NCI-H1092 (cell line): ENCODE results near the gene ACP2.

Experiments
- DNase-seq: peaks from one replicate; lab custom pipeline; 2025; lab: John Stamatoyannopoulos, UW

ACP2 gene

DNA sequence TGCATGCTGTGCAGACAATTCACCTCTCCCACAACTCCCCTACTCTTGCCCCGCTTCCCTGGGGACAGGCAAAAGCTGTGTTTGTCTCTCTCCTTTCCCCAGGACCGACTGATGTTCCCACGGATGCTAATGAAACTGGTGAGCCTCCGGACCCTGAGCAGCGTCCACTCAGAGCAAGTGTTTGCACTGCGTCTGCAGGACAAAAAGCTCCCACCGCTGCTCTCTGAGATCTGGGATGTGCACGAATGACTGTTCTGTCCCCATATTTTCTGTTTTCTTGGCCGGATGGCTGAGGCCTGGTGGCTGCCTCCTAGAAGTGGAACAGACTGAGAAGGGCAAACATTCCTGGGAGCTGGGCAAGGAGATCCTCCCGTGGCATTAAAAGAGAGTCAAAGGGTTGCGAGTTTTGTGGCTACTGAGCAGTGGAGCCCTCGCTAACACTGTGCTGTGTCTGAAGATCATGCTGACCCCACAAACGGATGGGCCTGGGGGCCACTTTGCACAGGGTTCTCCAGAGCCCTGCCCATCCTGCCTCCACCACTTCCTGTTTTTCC lies 19.9 kb upstream of the ACP2 start:
- DNase-seq: no peak

- no peak for DNase-seq
Measured at GRCh38 chr11:47267876-47268275, 19.3 kb upstream of the ACP2 start.

GRCh38 chr11:47264521-47264920 lies 15.9 kb upstream of the ACP2 start:
- DNase-seq: no peak

DNA sequence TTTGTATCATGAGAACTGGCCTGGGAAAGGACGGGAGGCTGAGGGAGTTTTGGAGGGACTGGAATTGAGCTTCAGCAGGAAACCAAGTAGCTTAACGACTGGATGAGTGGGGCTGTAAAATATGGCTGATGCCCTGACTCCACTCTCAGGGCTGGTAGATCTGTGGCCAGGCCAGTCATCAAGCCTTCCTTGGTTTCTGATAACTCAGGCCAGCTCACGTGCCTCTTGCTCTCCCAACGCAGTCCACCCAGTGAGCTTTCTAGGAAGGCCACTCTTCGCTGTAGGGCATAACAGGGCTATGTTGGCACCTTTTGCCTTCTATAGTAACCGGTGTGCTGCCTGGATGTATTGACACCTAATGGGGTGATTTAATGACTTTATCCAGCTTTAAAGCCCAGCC lies 15.5 kb upstream of the ACP2 start:
- no peak for DNase-seq

DNA sequence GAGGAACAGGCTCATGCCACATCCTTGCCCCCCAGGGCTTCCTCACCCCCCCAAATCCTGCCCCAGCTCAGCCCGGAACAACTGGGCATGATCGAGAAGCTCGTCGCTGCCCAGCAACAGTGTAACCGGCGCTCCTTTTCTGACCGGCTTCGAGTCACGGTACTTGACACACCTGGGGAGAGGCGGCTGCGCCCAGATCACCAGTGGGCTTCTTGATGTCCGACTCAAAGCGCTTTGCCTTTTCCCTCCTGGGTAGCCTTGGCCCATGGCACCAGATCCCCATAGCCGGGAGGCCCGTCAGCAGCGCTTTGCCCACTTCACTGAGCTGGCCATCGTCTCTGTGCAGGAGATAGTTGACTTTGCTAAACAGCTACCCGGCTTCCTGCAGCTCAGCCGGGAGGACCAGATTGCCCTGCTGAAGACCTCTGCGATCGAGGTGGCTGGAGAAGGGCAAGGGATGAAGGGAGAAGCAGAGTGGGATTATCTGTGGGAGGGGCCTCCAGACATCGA lies 12.7 kb upstream of the ACP2 start:
- no peak for DNase-seq

GRCh38 chr11:47260366-47260765 lies 11.8 kb upstream of the ACP2 start:
- DNase-seq: no peak

- DNase-seq: no peak
Measured at GRCh38 chr11:47259232-47259977, 10.8 kb upstream of the ACP2 start.

DNA sequence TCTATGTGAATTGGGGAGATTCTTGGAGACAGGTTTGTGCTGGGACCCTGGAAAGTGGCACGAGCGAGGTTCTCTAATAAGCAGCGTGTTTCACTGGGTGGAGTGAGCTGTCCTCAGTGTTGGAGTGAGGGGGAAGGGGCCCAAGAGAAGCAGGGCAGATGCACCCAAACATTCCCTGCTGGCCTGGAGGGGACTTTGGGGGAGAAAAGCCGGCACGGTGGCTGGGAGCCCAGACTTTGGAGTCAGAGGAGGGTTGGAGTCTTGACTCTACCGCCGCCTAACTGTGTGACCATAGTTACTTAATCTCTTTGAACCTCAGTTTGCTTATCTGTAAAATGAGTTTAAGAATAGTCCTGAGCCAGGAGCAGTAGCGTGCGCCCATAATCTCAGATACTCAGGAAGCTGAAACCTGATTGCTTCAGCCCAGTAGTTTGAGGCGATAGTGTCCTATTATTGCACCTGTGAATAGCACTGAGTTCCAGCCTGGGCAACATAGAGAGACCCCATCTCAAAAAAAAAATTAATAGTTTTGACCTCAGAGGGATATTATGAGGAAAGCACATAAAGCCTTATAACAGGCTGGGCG lies 9.8 kb upstream of the ACP2 start:
- no peak for DNase-seq

GRCh38 chr11:47257517-47258316 lies 9.1 kb upstream of the ACP2 start, which contains the start of gene NR1H3:
Gene NR1H3, plus strand, starts transcription at chr11:47257996. Its CDS starts 1,221 bp downstream, at chr11:47259217.
- no peak for DNase-seq

- DNase-seq: no peak
Measured at GRCh38 chr11:47257177-47257516, 8.5 kb upstream of the ACP2 start.

- no peak for DNase-seq
Measured at GRCh38 chr11:47256374-47256773, 7.8 kb upstream of the ACP2 start.

DNA sequence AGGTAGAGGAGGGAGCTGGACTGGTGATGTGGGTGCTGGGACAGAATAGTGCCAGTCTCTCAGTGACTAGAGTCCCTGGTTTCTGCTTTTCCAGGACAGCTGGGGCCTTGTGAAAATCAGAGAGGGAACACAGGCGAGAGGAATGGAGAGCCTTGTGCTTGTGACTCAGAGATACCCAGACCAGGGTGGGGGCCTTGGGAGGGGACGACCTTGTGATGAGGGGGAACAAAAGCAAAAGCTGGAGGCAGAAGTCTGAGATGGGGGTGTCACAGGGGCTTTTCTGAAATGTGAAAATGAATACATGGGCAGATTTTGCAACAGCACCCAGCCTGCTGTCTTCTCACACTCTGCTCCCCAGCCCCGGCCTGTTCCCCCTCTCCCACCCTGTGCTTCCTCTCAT lies 5.8 kb upstream of the ACP2 start:
- DNase-seq: no peak

DNA sequence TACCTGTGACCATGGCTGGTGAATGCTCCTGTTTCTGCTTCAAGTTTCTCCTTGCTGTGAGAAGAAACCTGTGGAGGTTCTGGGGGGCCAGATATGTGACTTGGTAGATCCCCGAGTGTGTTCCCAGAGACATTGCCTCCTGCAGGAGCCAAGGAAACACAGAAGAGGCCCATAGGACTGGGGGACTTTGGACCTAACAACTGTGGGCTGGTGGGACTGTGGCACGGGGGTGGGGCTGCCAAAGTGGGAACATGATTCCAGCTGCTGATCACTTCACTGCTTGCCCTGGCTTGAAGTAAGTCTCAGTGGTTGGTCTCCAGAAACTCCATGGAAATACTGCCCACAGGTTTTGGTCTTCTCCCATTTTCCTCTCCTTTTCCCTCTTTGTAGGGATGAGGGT lies 5.0 kb upstream of the ACP2 start:
- DNase-seq: no peak

- no peak for DNase-seq
Measured at GRCh38 chr11:47251751-47252150, 3.1 kb upstream of the ACP2 start.

- DNase-seq: no peak
Measured at GRCh38 chr11:47249378-47249715, 733 bp upstream of the ACP2 start.

DNA sequence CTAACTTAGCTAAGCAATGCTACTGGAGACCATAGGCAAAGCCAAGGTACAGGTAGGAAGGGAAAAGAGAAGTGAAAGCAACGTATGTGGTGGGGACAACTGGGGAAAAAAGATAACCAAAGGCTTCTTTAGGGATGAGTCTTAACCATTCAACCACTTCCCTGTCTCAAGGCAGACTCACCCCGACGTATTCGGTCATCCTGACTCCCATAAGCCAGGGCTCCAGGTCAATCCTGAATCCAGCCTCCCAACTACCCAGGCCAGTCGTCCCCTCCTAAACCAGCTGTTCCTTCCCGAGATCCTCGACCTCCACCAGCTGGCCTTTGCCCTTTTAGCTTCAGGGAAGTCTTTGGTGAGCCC lies 330 bp downstream of the ACP2 start:
- DNase-seq: no peak

DNA sequence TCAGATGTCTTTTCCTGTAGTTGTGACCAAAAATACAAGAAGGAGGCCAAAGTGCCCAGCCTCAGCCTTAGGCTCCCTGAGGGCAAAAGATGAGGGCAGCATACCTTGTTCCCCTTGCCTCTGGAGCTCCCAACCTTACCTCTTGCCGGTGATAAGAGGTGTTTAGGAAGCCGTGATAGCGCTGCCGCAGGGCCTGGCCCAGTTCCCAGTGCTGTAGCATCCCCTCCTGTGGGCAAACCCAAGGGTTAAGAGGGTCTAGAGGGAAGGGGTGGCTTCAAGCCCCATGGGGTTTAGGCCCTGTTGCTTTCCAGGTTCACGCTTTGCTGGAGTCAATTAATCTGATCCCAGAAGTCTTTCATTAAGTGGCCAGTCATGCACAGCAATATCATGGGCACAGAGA lies 1.1 kb downstream of the ACP2 start:
- DNase-seq: no peak

DNA sequence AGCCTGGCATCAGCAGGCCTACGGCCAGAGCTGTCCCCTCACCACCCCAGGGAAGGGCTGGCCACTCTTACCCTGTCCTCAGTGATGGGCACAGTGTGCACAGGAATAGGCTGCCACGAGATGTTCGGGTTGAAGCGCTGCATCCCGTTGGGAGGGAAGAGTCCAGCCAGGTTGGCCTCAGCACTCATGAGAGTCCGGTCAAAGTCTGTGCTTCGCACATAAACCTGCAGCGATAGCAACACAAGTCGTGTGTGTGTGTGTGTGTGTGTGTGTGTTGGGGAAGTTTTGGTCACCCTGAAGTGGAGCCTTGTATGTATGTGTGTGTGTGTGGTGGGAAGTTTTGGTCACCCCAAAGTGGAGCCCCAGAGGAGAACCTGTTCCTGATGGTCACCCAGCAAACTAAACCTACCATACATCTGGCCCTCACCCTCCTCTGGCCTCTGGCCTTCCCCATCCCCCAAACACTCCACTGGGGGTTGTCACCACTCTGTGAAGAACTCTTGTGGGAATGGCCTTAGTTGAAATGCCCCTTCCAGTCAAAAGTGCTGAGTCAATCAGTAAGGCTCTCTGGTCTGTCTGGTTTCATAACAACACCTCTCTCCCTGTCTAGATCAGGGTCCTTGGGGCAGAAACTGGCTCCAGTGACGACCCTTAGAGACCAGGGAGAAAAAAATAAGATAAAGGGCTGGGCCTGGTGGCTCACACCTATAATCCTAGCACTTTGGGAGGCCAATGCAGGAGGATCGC lies 2.8 kb downstream of the ACP2 start:
- DNase-seq: no peak

DNA sequence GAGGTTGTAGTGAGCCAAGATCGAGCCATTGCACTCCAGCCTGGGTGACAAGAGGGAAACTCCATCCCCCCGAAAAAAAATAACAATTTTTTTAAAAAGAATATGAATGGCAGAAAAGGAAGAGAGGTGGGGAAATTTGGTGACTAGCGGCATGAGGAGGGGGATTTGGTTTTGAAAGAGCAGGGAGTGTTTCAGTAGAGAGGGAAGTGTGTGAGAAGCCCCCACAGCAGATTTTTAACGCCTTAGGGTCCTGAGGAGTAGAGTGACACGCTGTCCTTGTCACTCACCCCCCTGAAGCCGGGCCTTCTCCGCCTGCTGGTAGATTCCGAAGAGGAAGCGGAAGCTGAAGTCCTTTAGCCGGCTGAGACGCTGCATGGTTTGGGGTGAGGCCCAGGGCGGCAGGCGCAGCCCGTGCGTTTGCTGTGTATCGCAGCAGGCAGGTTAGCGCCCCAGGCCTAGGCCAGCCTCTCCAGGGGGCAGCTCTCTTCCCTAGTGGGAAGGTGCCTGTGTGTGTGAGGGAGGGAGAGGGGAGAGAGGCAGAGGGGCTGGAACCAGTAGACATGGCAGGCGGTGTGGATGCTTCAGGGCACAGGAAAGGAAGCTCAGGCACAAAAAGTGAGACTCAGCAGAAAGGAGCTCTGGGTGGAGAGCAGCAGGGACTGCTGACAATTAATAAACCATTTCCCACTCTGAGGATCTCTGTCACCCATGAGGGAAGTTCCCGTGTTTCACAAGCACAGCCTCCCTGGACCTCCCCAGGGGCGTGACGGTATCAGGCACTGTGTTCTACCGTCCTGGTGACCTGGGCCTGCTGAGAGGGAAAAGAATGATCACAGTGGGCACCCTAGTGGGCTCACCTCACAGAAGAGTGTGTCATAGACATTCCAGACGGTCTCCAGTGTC lies 3.9 kb downstream of the ACP2 start:
- no peak for DNase-seq

DNA sequence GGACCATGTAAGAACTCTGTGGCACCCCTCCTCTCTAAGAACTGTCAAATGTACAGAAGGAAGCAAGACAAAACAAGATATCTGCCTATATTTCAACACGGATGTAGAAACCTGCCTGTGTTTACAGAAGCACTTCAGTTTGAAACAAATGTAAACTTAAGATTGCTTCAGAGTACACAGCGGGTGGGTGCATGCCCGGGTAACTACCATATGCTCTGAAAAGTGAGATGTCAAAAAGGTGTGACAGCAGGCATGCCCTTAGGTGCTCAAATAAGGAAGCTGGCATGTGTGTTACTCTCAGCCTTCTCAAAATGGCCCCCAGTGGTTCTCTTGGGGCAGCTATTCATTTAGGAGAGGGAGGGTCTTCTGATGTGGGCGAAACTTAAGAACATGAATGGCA lies 5.2 kb downstream of the ACP2 start:
- DNase-seq: no peak

DNA sequence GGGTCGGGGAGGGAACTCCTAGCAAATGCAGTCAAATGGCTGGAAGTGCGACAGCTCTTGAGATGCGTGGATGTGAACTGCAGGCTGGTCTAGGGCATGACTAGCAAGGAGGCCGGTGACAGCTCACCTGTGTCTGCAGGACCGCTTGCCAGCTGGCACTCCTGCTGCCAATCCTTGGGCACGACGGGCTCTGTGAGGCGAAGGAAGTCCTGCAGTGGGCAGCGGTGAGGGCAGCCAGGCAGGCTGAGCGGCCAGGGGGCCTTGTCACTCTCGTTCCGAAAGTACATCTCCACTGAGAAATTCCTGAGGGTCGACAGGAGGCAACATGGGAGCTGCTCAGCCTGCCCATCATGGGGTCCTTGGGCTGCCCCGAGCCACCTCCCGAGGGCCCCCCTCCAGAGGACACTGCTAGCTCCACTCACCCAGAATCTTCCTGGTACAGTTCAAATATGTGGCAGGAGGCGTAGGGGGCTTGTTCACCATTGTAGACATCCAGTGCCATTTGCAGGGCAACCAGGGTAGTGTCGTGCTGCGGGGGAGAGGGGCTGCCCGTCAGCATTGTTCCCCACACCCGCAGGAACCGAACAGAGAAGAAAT lies 5.9 kb downstream of the ACP2 start:
- DNase-seq: no peak
